PFSK-1 (cell line): ENCODE measurements around the gene EP300.

Source experiments
- FOXP2 ChIP-seq: optimal IDR thresholded peaks from 2 replicates; pipeline ENCODE3; 2011; ENCODE audit warnings: borderline replicate concordance, control low read depth, inconsistent platforms; ENCODE audit not compliant: insufficient read depth; ENCODE audit errors: extremely low read length, extremely low read depth
- POLR2AphosphoS5 ChIP-seq: IDR thresholded peaks from 2 replicates; pipeline ENCODE4 v1.6.1; 2012; ENCODE audit warnings: low read depth, mild to moderate bottlenecking, control low read depth, low read length, moderate library complexity
- SIN3A ChIP-seq: IDR thresholded peaks from 2 replicates; pipeline ENCODE4 v1.6.1; 2012; ENCODE audit warnings: mild to moderate bottlenecking, low read length, moderate library complexity, borderline replicate concordance; ENCODE audit not compliant: insufficient read depth
- TAF1 ChIP-seq: IDR thresholded peaks from 2 replicates; pipeline ENCODE4 v1.6.1; 2012; ENCODE audit warnings: low read length, control low read depth, borderline replicate concordance; ENCODE audit not compliant: insufficient read depth
- TF ChIP-seq, protein P1 (sequence below), 2 experiments: IDR thresholded peaks; 2 replicates each; pipeline versions ENCODE4 v1.6.1 to v1.8.0; 2011 to 2012; ENCODE audit warnings: low read depth in 2 of 2, low read length in 2 of 2, control low read depth in 1 of 2, inconsistent platforms in 1 of 2, mild to moderate bottlenecking in 1 of 2, moderate library complexity in 1 of 2; ENCODE audit not compliant: insufficient read depth in 1 of 2

Gene EP300

GRCh38 chr22:41169157-41169556 lies 76.8 kb downstream of the EP300 start:
- no peak for TF ChIP-seq POLR2AphosphoS5
- TF ChIP-seq, protein P1, sequence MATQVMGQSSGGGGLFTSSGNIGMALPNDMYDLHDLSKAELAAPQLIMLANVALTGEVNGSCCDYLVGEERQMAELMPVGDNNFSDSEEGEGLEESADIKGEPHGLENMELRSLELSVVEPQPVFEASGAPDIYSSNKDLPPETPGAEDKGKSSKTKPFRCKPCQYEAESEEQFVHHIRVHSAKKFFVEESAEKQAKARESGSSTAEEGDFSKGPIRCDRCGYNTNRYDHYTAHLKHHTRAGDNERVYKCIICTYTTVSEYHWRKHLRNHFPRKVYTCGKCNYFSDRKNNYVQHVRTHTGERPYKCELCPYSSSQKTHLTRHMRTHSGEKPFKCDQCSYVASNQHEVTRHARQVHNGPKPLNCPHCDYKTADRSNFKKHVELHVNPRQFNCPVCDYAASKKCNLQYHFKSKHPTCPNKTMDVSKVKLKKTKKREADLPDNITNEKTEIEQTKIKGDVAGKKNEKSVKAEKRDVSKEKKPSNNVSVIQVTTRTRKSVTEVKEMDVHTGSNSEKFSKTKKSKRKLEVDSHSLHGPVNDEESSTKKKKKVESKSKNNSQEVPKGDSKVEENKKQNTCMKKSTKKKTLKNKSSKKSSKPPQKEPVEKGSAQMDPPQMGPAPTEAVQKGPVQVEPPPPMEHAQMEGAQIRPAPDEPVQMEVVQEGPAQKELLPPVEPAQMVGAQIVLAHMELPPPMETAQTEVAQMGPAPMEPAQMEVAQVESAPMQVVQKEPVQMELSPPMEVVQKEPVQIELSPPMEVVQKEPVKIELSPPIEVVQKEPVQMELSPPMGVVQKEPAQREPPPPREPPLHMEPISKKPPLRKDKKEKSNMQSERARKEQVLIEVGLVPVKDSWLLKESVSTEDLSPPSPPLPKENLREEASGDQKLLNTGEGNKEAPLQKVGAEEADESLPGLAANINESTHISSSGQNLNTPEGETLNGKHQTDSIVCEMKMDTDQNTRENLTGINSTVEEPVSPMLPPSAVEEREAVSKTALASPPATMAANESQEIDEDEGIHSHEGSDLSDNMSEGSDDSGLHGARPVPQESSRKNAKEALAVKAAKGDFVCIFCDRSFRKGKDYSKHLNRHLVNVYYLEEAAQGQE (IDR thresholded peaks at IDR 0.05; ENCODE audit: insufficient read depth in 1 of 2, low read depth in 2 of 2, low read length in 2 of 2), result no peak
- TF ChIP-seq FOXP2, result no peak
- no peak for TF ChIP-seq TAF1
- TF ChIP-seq SIN3A, result no peak

DNA sequence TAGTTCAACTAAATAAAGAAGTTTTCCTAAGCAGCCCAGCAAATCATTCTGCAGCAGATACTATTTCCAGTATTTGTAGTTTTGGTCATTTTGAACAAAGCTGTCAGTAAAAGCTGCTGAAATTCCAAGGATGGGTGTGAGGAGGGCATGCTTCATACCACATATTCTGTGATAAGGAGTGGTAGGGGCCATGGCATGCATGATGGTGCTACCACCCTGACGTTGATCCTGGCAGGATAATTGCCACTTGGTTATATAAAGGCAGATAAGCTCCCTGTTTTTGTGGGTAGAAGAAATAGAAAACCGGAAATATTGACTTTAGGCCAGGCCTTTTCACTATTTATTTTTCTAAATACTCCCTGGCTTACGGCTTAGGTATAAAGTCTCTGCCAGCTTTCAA lies 79.6 kb downstream of the EP300 start:
- TF ChIP-seq FOXP2, result no peak
- TF ChIP-seq POLR2AphosphoS5, result no peak
- TF ChIP-seq TAF1, result no peak
- no peak for TF ChIP-seq SIN3A
- TF ChIP-seq, protein P1 (IDR thresholded peaks at IDR 0.05; ENCODE audit: insufficient read depth in 1 of 2, low read depth in 2 of 2, low read length in 2 of 2), result no peak

DNA sequence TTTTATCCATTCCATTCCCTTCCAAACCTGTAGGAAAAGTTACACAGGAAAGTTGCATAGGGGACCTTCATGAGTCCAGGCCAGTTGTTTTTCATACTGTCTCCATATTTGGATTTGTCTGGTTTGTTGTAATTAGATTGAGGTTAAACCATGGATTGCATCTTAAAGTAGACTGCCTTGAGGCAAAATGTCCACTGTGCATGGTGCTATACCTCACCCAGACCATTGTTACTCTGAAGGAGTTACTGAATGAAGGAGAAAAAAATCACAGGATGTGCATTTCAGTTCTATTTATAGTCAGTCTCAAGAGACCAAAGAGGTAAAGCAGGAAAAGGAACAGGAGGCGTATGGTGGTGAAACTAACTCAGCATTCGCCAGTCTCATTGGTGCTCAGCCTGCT lies 83.2 kb downstream of the EP300 start:
- no peak for TF ChIP-seq TAF1
- no peak for TF ChIP-seq POLR2AphosphoS5
- TF ChIP-seq SIN3A, result no peak
- TF ChIP-seq FOXP2, result no peak
- TF ChIP-seq, protein P1 (IDR thresholded peaks at IDR 0.05; ENCODE audit: insufficient read depth in 1 of 2, low read depth in 2 of 2, low read length in 2 of 2), result no peak

- TF ChIP-seq TAF1, result no peak
- TF ChIP-seq, protein P1 (IDR thresholded peaks at IDR 0.05; ENCODE audit: insufficient read depth in 1 of 2, low read depth in 2 of 2, low read length in 2 of 2), result no peak
- TF ChIP-seq POLR2AphosphoS5, result no peak
- TF ChIP-seq SIN3A, result no peak
- TF ChIP-seq FOXP2, result no peak
Measured at GRCh38 chr22:41177040-41177621, 84.7 kb downstream of the EP300 start.
